Trophoblast cell (in vitro differentiated cells and primary cell): ENCODE measurements around the gene UVSSA.

Source experiments
- DNase-seq, 2 donors: peaks; one replicate each; pipeline ENCODE4 v3.0.0-alpha.2; 2016
- H2AFZ ChIP-seq: 2 replicates; pipeline ENCODE4 v1.6.1; 2013; ENCODE audit warnings: low read length, moderate library complexity, mild to moderate bottlenecking; ENCODE audit not compliant: insufficient read depth, poor library complexity
- H2AK5ac ChIP-seq: 2 replicates; pipeline ENCODE4 v1.6.1; 2013; ENCODE audit warnings: mild to moderate bottlenecking, low read length
- H2BK120ac ChIP-seq: 2 replicates; pipeline ENCODE4 v1.6.1; 2013; ENCODE audit warnings: low read length, mild to moderate bottlenecking, moderate library complexity; ENCODE audit not compliant: insufficient read depth, poor library complexity
- H2BK12ac ChIP-seq: 2 replicates; pipeline ENCODE4 v1.6.1; 2013; ENCODE audit warnings: mild to moderate bottlenecking, low read length, moderate library complexity
- H2BK5ac ChIP-seq: 2 replicates; pipeline ENCODE4 v1.6.1; 2013; ENCODE audit warnings: low read length, low read depth, moderate library complexity, mild to moderate bottlenecking; ENCODE audit not compliant: poor library complexity
- H3K14ac ChIP-seq: 2 replicates; pipeline ENCODE4 v1.6.1; 2013; ENCODE audit warnings: mild to moderate bottlenecking, low read length
- H3K18ac ChIP-seq: 2 replicates; pipeline ENCODE4 v1.6.1; 2013; ENCODE audit warnings: mild to moderate bottlenecking, low read length
- H3K23ac ChIP-seq: 2 replicates; pipeline ENCODE4 v1.6.1; 2013; ENCODE audit warnings: low read length
- H3K27ac ChIP-seq: 2 replicates; pipeline ENCODE4 v1.5.1; 2013; ENCODE audit warnings: low read depth, mild to moderate bottlenecking, inconsistent platforms, low read length, moderate library complexity
- H3K27me3 ChIP-seq: 2 replicates; pipeline ENCODE4 v1.6.1; 2013; ENCODE audit warnings: inconsistent platforms, mild to moderate bottlenecking, low read length, moderate library complexity; ENCODE audit not compliant: insufficient read depth
- H3K36me3 ChIP-seq, 2 experiments: 1 replicate in 1 of 2; 2 replicates in 1 of 2; pipeline ENCODE4 v1.6.1; 2013; ENCODE audit warnings: low read length in 2 of 2, mild to moderate bottlenecking in 2 of 2, moderate library complexity in 1 of 2; ENCODE audit not compliant: insufficient read depth in 2 of 2, control insufficient read depth in 1 of 2
- H3K4ac ChIP-seq: 2 replicates; pipeline ENCODE4 v1.6.1; 2013; ENCODE audit warnings: low read depth, mild to moderate bottlenecking, low read length, moderate library complexity
- H3K4me1 ChIP-seq, 2 experiments: 1 replicate in 1 of 2; 2 replicates in 1 of 2; pipeline ENCODE4 v1.6.1; 2013; ENCODE audit warnings: low read length in 2 of 2, mild to moderate bottlenecking in 2 of 2, moderate library complexity in 1 of 2; ENCODE audit not compliant: insufficient read depth in 2 of 2, control insufficient read depth in 1 of 2
- H3K4me2 ChIP-seq: 2 replicates; pipeline ENCODE4 v1.6.1; 2013; ENCODE audit warnings: inconsistent platforms, mild to moderate bottlenecking, low read length, moderate library complexity
- H3K4me3 ChIP-seq: 2 replicates; pipeline ENCODE4 v1.5.1; 2013; ENCODE audit warnings: mild to moderate bottlenecking, low read depth, low read length, inconsistent platforms
- H3K79me1 ChIP-seq: one replicate; pipeline ENCODE4 v1.6.1; 2013; ENCODE audit warnings: low read length
- H3K79me2 ChIP-seq: 2 replicates; pipeline ENCODE4 v1.6.1; 2013; ENCODE audit warnings: low read length, mild to moderate bottlenecking; ENCODE audit not compliant: control insufficient read depth, insufficient read depth, poor library complexity
- H3K9ac ChIP-seq: 2 replicates; pipeline ENCODE4 v1.6.1; 2013; ENCODE audit warnings: mild to moderate bottlenecking, low read length
- H3K9me3 ChIP-seq: 2 replicates; pipeline ENCODE4 v1.6.1; 2013; ENCODE audit warnings: low read depth, mild to moderate bottlenecking, control low read depth, inconsistent platforms, low read length; ENCODE audit not compliant: insufficient read depth
- H4K12ac ChIP-seq: 2 replicates; pipeline ENCODE4 v1.6.1; 2013; ENCODE audit warnings: low read depth, mild to moderate bottlenecking, low read length, moderate library complexity
- H4K8ac ChIP-seq: 2 replicates; pipeline ENCODE4 v1.6.1; 2013; ENCODE audit warnings: low read depth, mild to moderate bottlenecking, low read length, moderate library complexity
- H4K91ac ChIP-seq: one replicate; pipeline ENCODE4 v1.6.1; 2013; ENCODE audit warnings: low read depth, mild to moderate bottlenecking, low read length, moderate library complexity
- WGBS: extraction: QIAGEN DNeasy Blood & Tissue Kit; methylation state at CpG from one replicate; pipeline ENCODE4 v1.1.7; 2013; ENCODE audit warnings: missing lambda C conversion rate; ENCODE audit not compliant: insufficient read length, insufficient coverage; ENCODE audit errors: extremely low coverage; 5-methylcytosine and 5-hydroxymethylcytosine counted together

UVSSA gene

DNA sequence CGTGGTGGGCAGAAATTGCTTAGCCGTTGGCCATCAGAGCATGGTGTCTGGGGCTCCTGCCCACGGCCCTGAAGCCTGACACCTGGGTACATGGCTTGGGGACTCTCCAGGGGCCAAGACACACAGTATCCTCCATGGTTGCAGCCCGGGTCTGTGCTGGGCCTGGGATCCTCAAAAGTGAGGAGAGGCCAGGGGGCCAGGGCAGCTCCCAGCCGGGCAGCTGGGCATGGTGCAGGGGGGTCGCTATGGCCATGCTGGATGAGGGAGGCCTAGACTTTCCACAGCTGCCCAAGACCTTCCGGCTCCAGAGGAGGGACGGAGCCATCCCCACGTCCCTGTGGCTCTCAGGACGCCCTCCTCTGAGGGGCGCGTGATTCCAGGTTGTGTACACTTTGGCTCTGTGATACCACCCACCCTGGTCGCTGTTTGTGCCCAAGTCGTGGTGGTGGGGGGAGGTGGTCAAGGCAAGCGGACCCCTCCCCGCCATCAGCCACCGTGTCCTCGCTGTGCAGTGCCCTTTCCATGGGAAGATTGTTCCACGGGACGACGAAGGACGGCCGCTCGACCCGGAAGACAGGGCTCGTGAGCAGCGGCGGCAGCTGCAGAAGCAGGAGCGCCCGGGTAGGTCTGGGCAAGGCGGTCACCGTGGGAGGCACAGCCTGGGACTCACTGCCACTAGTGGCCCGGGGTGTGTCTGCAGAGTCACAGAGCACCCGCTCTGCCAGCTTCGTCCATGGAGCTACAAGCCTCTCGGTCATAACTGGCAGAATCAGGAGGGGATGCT is 33.6 kb downstream of the UVSSA start:
- H3K79me1 ChIP-seq: no peaks in the 10 kb centered on the region
- no peak overlapping the region for H4K8ac ChIP-seq
- H2BK12ac ChIP-seq: no peak overlapping the region
- H3K18ac ChIP-seq: no peak overlapping the region
- H3K27ac ChIP-seq: no peak overlapping the region
- no peak overlapping the region for H4K12ac ChIP-seq
- H3K9me3 ChIP-seq: no peaks in the 10 kb centered on the region
- H3K4me1 ChIP-seq: no peaks in the 10 kb centered on the region
- no peak for DNase-seq
- H3K14ac ChIP-seq: no peak overlapping the region
- H2BK5ac ChIP-seq: no peak overlapping the region
- no peak overlapping the region for H3K4me2 ChIP-seq
- H4K91ac ChIP-seq: no peak overlapping the region
- H3K4ac ChIP-seq: no peak overlapping the region
- no peak overlapping the region for H2AK5ac ChIP-seq
- H2AFZ ChIP-seq: no peak overlapping the region
- WGBS: no CpG with 5 or more reads among the region's 36 CpGs
- H3K4me3 ChIP-seq: no peak overlapping the region
- no peak overlapping the region for H3K23ac ChIP-seq
- H3K79me2 ChIP-seq: no peaks in the 10 kb centered on the region
- H2BK120ac ChIP-seq: no peak overlapping the region
- H3K9ac ChIP-seq: no peak overlapping the region
- H3K27me3 ChIP-seq: no peaks in the 10 kb centered on the region
- H3K36me3 ChIP-seq: peaks cover 36 to 39% of the 10 kb centered on the region in 2 experiments

DNA sequence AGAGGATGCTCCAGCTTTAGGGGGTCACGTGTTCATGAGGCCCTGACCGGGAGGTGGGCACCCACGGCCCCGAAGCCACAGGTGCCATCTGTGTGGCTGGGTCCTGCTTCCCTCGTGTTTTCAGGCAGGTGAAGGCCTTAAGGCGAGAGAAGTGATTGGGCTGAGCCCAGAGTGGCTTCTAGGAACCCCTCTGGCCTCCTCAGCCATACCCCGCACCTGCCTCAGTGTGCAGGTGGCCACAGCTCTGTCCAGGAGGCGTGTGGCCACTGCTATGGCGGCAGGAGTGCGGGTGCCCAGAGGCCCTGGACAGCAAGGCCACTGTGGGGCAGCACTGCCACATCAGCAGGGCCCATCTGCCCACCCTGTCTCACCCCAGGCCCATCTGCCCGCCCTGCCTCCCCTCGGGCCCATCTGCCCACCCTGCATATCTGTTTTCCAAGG is 34.2 kb downstream of the UVSSA start:
- H2BK12ac ChIP-seq: no peak overlapping the region
- no peak overlapping the region for H3K9ac ChIP-seq
- no peak overlapping the region for H3K23ac ChIP-seq
- no peaks in the 10 kb centered on the region for H3K79me1 ChIP-seq
- no peak overlapping the region for H2AFZ ChIP-seq
- H3K79me2 ChIP-seq: no peaks in the 10 kb centered on the region
- H3K18ac ChIP-seq: no peak overlapping the region
- H3K4me2 ChIP-seq: no peak overlapping the region
- no peak overlapping the region for H3K27ac ChIP-seq
- no peak overlapping the region for H2BK120ac ChIP-seq
- no peak for DNase-seq
- H3K4me1 ChIP-seq: no peaks in the 10 kb centered on the region
- H2BK5ac ChIP-seq: no peak overlapping the region
- no peak overlapping the region for H4K8ac ChIP-seq
- no peak overlapping the region for H4K12ac ChIP-seq
- no peak overlapping the region for H3K4ac ChIP-seq
- H3K27me3 ChIP-seq: no peaks in the 10 kb centered on the region
- peaks cover 35 to 37% of the 10 kb centered on the region in 2 experiments for H3K36me3 ChIP-seq
- no peak overlapping the region for H3K4me3 ChIP-seq
- no peak overlapping the region for H4K91ac ChIP-seq
- H3K9me3 ChIP-seq: no peaks in the 10 kb centered on the region
- H2AK5ac ChIP-seq: no peak overlapping the region
- no peak overlapping the region for H3K14ac ChIP-seq
- no CpG with 5 or more reads among the region's 12 CpGs for WGBS

DNA sequence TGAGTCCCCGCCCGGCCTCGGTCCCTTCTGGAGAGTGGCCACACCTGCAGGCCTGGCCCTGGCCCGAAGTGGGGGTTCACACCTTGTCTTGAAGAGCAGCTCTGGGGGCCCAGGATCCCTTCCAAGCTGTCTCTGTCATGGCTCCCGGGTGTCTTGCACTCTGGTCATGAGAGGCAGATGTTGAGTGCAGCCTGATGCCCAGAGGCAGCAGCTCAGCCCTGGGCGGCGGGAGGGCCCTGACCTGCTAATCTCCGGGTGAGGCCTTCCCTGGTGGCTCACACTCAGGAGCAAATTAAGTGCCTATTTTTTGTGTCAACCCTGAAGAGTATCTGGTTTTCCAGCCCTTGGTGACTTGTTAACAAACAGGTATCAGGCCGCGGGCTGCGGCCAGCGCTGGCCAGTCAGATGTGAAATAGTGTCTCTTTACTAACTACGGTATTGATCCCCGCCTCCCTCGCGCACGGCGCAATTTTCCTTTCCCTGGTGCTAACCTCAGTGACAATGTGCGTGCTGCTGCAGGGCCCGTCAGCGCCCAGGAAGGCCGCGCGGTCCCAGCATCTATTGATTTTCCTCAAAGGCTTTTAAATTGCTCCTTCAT is 35.0 kb downstream of the UVSSA start:
- no peak overlapping the region for H3K4me2 ChIP-seq
- no CpG with 5 or more reads among the region's 24 CpGs for WGBS
- no peak overlapping the region for H2BK120ac ChIP-seq
- H3K14ac ChIP-seq: no peak overlapping the region
- H4K91ac ChIP-seq: no peak overlapping the region
- no peak overlapping the region for H2AK5ac ChIP-seq
- no peaks in the 10 kb centered on the region for H3K9me3 ChIP-seq
- no peak overlapping the region for H3K18ac ChIP-seq
- H3K4me1 ChIP-seq: no peaks in the 10 kb centered on the region
- H3K23ac ChIP-seq: no peak overlapping the region
- no peak overlapping the region for H2AFZ ChIP-seq
- no peak overlapping the region for H4K8ac ChIP-seq
- H4K12ac ChIP-seq: no peak overlapping the region
- H3K4me3 ChIP-seq: no peak overlapping the region
- no peak overlapping the region for H3K9ac ChIP-seq
- H3K4ac ChIP-seq: no peak overlapping the region
- no peaks in the 10 kb centered on the region for H3K27me3 ChIP-seq
- H3K36me3 ChIP-seq: peaks cover 31% of the 10 kb centered on the region in 2 experiments
- no peak overlapping the region for H2BK12ac ChIP-seq
- no peaks in the 10 kb centered on the region for H3K79me2 ChIP-seq
- DNase-seq: no peak
- H3K27ac ChIP-seq: no peak overlapping the region
- H2BK5ac ChIP-seq: no peak overlapping the region
- H3K79me1 ChIP-seq: no peaks in the 10 kb centered on the region

DNA sequence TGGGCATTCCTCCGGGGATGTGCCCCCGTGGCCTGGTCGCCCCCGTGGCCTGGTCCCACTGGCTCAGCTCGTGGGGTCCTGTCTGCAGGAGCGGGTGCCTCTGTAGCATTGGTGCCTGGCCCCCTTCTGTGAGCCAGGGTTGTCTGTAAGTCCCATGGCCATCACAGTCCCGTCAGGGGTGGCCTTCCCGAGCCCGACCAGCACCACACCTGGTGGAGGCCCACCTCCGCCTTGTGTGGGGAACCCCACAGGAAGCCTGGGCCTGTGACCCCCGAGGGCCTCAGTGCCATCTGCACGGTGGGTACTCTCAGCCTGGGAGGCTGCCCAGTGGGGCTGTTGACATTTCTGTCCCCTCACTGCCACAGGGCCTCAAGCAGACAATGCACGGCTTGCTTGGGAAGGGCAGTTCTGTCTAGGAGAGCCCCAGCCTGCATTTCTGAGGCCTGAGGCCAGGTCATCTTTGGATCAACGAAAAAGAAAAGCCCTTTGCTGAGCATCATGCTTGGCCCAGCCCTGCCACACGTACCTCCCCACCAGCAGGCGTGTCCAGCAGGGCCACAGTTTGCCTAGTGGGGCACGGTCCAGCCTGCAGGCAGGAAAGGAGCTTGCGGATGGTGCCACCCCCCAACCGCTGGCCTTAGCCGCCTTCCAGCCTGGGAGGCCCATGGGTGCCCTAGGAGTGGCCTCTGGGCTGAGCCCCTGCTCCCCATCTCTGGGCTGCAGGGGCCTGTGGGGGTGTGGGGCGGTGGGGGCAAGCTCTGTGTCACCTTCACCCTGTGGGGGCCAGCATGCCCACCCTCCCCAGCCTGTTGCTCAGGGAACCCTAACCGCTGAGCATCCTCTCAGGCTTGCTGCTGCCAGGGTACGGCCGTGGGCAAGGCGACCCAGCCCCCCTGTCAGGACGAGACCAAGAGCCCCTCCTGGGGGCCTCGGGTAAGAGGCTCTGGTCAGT is 36.0 kb downstream of the UVSSA start:
- Histone ChIP-seq H3K9ac (no peak overlapping the region), H2AFZ (no peak overlapping the region), H2BK12ac (no peak overlapping the region), H2BK5ac (no peak overlapping the region), H3K14ac (no peak overlapping the region), H3K27ac (no peak overlapping the region), H3K9me3 (no peaks in the 10 kb centered on the region), H3K23ac (no peak overlapping the region), H3K18ac (no peak overlapping the region), H4K91ac (no peak overlapping the region), H3K4me2 (no peak overlapping the region), H3K4me3 (no peak overlapping the region), H3K27me3 (no peaks in the 10 kb centered on the region), H3K79me2 (no peaks in the 10 kb centered on the region), H4K12ac (no peak overlapping the region), H3K4ac (no peak overlapping the region), H2AK5ac (no peak overlapping the region), H2BK120ac (no peak overlapping the region), H3K79me1 (no peaks in the 10 kb centered on the region), H3K36me3 (peaks cover 28 to 31% of the 10 kb centered on the region in 2 experiments), H4K8ac (no peak overlapping the region), H3K4me1 (no peaks in the 10 kb centered on the region)
- DNase-seq: no peak
- WGBS: no CpG with 5 or more reads among the region's 27 CpGs
